NCI-H146 (cell line): Measurements from ENCODE around the gene SLC19A1.

Experiments
- DNase-seq: peaks from one replicate; lab custom pipeline; 2025; lab: John Stamatoyannopoulos, UW

Gene SLC19A1

DNA sequence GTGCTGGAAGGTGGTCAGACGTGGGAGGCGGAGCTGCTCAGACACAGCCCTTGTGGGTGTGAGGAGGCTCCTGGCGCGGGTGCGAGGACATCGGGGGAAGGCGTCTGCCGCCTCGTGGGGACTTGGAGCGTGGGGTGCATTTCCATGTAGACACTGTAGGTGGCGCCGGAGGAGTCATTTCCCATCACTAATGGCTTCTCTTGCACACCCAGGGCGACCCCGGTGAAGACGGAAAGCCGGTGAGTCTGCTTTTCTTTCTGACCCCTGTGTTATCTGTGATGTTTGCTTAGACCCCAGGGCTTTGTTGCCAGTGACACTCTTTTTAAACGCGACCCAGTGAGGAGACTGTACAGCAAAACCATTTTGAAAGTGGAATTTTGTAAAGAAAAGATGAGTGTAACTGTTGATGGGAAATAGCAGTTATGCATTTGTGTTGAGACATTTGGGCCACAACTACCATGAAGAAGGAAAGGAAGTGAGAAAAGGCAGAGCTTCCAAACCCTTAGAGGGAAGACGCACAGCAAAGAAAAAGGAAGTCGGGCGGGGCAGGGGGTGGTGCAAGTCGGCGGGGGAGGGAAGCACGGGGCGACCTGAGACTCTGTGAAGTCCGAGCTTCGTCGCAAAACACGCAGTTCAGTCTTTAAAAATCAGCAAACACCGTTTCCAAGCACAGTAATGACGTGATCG lies 64.0 kb downstream of the SLC19A1 start:
- DNase-seq: peak; percentile 24

DNA sequence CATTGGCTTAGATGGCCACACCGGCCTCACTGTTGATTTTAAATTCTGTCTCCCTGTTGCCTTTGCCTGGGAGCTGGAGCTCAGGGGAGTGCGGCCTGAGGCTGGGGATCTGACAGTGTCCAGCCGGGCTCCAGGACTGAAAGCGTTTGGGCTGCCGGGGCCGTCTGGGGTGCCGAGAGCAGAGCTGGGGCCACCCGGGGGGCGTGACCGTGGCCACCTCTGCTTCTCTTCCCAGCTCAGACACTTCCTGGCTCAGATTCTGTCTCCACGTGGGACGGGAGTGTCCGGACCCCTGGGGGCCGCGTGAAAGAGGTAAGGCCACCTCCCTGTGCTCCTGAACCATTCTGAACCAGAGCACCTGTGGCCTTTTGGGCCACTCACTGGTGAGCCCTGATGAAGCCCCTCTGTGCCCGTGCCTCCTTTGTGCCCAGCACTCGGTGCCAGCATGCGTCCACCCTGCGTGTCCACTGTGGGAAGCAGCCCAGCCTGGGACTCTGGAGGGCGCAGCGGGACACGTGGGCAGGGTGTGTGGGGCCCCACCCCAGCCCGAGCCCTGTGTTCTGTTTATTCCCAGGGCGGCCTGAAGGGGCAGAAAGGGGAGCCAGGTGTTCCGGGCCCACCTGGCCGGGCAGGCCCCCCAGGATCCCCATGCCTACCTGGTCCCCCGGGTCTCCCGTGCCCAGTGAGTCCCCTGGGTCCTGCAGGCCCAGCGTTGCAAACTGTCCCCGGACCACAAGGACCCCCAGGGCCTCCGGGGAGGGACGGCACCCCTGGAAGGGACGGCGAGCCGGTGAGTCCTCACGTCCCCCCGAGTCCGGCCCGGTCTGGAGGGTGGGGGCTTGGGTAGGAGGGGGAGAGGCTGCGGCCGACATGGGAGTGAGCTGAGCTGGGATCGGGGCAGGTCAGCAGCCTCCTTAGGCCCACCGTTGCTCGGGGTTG lies 64.8 kb downstream of the SLC19A1 start:
- DNase-seq: no peak

DNA sequence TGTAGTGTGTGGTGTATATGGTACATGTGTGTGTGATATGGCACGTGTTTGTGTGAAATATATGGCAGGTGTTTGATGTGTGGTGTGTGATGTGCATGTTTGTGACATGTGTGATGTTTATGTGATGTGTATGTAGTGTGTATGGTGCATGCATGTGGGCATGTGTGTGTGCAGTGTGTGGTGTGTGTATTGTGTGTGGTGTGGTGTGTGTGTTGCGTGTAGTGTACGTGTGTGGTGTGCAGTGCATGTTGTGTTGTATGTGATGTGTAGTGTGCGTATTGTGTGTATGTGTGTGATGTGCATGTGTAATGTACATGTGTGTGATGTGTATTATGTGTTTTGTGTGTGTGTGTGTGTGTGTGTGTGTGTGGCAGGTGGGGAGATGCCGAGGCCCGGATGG lies 65.7 kb downstream of the SLC19A1 start:
- no peak for DNase-seq

DNA sequence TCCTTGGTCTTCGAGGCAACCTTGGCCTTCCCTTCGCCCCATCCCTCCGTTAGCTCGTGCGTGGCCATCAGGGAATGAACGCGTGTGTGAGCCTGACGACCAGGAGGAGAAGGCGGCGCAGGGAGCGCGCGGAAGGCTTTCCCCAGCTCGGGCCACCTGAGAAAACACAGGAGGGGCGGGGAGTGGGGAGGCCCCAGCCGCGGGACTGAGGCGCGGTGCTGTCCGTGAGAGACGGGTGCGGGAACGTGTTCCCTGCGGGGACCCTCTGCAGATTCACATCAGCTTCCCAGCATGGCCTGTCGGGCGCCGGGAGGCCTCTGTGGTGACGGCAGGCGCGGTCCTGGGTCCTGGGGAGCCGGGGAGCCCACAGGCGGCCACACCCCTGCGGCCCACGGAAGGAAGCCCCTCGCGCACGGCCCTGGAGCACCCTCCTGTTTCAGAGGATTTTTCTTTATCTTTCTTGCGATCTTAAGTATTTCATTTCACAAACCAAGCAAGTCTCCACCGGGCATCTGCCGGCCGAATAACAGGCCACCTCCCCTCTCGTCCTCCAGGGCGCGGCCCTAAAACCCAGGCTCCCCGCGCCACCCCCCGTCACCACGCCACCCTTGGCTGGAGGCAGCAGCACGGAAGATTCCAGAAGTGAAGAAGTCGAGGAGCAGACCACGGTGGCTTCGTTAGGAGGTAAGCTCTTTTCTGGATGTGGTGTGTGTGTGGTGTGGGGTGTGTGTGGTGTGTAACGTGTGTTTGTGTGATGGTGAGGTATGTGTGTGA lies 66.3 kb downstream of the SLC19A1 start:
- no peak for DNase-seq

DNA sequence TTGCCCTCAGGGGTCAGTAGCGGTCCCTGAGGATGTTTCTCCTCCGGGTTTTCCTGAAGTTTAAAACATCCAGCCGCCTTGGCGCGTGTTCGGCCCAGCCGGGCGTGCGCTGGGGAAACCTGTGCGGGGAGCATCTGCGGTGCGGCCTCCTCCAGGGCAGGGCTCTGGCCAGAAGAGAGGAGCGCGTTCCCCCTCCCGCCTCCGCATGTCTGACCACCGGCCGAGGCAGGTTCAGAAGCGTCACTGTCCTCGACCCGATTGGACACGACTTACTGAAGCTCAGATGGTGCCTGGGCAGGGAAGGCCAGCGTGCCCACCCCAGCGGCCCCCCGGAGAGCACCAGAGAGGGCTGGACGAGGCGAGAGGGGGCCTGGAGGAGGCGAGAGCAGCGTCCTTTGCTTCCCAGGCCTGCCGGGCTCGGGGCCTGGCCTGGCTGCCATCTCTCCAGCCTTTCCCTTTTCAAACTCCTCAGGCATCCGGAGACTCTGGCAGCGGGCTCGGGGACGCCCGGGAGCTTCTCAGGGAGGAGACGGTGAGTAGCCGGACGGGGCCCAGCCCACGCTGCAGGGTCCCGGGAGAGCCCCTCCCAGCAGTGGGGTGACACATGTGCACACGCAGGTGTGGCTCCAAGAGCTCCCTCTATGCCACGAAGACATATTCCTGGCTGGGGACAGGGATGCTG lies 67.1 kb downstream of the SLC19A1 start:
- DNase-seq: no peak

DNA sequence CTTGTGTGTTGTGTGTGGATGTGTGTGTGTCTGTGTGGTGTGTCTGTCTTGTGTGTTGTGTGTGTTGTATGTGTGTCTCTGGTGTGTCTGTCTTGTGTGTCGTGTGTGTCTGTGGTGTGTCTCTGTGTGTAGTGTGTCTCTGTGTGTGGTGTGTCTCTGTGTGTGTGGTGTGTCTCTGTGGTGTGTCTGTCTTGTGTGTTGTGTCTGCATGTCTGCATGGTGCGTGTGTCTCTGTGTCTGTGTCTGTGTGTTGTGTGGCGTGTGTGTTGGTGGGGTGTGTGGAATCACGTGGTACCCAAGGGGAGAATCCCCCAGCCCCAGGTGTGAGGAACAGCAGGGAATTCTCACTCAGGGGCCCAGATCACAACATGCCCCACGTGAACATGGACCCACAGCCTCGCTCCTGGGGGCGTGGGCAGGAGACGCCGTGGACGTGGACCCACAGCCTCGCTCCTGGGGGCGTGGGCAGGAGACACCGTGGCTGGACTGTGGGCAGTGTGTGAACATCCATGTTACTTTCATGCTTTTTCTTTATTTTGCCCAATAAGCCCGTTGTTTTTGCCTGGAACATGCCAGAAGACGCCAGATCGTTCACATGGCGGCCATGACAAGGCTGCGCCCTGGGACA lies 67.8 kb downstream of the SLC19A1 start:
- no peak for DNase-seq

DNA sequence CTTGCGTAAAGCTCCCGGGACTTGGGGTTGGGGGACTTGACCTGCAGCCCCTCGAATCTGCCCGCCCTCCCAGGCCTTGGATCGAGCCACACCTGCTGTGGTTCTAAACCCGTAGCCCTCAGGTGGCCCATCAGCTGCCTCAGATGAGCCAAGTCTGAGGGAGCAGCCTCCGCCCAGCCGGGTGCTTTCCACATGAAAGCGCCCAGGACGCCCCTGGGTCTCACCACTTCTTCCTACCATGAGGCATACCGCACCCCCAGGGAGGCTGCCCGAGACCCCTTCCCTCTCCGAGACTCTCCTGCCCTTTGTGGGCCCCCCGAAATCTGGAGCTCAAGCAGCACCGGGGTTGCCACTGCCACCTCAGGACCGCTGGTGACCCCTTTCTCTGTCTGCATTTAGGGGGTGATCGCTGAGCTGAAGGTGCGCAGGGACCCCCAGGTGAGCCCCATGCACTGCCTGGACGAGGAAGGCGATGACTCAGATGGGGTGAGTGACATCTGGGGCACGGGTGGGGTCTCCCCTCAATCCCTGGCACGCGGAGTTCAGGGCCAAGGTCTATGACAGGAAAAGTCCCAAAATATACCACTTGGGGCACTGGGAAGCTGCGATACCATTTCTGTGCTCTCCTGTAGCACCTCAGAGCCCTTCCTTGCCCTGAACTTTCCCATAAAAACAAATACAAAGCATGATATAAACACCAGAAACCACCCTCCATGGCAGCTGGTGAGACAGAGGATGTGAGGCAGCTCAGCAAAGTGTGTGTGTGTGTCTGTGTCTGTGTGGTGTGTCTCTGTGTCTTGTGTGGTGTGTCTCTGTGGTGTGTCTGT lies 68.5 kb downstream of the SLC19A1 start:
- no peak for DNase-seq

DNA sequence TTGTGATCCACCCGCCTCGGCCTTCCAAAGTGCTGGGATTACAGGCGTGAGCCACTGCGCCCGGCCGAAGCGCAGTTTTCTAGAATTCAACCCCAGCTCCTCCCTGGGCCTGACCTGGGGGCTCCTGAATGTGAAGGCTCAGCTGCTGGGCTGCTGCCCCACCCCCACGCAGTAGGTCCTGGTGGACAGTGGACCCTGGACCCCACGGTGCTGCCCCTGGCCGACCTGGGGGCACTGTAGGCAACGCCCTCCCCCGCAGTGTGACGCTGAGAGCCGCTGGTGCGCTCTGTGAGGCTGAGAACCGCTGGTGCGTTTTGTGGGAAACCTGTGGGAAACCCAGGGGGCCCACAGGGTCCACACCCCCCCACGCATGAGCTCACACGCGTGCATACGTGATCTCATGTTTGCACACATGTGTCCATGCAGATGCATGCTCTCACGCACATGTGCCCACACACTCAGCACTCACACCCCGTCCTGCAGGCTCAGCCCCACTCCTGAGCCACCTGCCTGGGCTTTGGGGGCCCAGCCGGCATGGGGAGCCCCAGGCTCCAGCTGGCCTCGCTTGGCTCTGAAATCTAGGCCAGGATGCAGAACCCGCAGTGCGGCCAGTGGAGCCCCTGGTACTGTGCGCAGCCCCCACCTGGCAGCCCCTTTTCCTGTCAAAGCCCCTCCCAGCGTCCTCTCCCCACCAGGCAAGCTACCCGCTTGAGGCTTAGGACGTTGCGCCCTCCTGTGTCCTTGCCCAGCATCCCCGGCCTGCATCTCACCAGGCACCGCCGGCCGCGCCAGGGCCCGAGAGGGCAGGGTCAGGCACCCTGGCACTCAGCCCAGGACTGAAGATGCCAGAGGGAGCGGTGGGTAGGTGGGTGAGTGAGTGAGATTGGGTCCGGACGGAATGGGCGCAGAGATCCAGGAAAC lies 69.5 kb downstream of the SLC19A1 start:
- no peak for DNase-seq

DNA sequence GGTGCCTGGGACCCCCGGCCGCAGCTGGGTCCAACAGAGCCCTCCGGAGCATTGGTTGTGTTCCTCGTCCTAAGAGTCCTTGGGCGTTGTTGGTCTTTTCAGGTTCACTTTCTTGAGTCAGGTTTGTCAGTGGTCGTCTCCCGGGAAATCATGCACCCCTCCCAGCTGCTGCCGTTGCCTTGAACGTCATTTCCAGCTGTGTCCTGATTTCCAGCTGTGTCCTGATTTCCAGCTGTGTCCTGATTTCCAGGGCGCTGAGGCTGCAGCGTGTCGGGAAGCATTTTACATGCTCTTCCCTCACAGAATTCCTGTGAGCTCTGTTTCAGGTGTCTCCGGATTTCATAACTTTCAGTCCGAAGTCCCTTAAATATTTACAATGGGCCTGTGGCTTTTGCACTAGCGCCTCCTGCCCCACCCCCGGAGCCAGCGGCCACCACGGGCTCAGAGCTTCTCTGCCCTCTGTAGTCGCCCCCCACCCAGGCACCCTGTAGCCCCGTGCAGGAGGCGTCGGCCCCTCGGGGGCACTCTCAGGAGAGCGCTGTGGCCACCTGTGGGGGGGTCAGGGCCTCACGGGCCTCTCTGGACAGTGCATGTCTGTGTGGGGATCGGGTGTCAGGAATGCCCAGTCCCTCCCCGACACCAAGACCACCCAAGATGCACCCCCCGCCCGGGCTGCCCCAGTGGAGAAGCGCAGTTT lies 70.6 kb downstream of the SLC19A1 start:
- no peak for DNase-seq

DNA sequence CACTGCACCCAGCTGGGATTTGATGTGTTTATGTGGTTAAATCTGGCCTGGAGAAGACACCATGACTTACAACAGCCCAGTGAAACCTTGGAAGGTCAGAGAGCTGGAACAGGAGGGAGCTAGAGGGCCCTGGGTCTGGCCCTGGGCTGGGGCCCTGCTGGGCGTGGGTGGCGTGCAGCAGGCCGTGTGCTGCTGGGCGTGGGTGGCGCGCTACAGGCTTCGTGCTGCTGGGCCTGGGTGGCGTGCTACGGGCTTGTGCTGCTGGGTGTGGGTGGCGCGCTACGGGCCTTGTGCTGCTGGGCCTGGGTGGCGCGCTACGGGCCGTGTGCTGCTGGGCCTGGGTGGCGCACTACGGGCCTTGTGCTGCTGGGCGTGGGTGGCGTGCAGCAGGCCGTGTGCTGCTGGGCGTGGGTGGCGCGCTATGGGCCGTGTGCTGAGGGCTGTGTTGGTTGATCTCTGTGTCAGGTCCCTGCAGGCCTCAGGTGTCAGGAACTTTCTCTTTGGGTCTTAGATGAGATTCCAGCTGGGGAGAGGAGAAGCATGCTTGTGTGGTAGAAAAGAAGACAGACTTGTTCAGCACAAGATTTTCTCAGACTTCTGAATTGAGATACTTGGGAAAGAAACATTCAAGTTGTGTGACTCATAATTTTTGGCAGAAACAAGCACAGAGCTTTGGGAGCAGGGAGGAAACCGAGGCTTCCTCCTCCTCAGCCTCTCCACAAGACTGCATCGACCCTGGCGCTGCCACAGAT lies 71.3 kb downstream of the SLC19A1 start:
- no peak for DNase-seq

DNA sequence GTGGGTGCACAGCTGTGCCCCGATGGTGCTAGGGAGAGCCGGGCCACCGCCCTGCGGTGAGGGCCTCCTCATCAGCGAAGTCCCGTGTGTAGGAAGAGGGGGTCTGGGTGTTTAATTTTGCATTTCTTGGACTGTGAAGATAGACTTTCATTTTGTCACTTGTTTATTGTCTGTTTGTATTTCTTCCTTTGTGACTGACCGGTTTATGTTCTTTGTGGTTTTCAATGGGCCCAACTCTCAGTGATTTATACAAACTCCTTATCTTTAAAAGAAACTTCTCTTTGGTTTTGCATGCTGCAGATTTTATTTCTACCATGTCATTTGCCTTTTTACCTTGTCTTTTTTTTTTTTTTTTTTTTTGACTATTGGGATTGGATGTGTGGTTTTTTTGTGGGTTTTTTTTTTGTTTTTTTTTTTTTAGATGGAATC lies 72.1 kb downstream of the SLC19A1 start:
- DNase-seq: no peak

DNA sequence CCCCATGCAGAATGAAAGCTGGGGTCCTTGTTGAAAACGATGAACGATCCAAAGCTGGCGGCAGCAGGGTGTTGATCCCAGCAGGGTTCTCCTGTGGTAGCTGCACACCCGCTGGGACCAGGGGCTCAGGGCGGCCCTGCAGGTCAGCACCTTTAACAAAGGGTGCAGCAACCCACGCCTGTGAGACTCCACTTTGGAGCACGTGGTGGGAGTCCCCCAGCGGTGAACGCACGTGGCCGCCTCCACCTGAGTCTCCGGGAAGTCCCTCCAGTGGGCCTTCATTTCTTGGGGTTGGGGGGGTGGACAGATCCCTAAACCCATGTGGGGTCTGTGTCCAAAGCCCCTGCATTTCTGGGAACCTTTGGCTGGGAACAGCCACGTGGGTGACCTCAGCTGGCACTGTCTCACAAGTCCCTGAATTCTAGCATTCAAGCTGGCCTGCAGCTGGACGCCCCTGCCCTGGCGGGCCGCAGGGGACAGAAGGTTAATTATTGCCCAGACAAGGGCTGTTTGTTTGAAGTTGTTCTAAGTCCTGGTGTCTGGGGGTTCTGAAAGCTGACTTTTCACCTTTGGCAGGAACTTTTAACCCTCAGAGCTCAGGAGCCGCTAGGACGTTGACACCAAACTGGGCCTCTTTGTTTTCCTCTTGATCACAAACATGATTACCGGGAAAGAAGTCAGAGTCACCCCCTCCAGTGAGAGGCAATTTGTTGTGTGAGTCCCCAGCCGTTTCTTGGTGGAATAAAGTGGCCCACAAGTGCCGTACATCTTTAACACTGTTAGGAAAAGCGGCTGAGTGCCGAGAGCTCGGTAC lies 72.8 kb downstream of the SLC19A1 start:
- DNase-seq: no peak

DNA sequence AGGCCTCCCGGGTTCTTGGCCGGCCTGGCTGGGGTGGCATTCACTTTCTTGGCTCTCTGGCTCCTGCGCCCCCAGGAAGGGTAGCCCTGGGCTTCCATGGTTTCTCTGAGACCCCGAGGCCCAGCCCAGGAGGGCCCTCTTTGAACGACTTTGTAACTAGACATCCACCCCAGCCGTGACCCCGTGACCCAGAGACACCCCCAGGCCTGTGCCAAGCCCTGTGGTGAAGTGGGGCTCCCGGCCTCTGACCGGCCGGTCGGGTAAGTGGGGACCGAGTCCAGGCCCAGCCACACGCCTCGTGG lies 73.3 kb downstream of the SLC19A1 start:
- DNase-seq: no peak

DNA sequence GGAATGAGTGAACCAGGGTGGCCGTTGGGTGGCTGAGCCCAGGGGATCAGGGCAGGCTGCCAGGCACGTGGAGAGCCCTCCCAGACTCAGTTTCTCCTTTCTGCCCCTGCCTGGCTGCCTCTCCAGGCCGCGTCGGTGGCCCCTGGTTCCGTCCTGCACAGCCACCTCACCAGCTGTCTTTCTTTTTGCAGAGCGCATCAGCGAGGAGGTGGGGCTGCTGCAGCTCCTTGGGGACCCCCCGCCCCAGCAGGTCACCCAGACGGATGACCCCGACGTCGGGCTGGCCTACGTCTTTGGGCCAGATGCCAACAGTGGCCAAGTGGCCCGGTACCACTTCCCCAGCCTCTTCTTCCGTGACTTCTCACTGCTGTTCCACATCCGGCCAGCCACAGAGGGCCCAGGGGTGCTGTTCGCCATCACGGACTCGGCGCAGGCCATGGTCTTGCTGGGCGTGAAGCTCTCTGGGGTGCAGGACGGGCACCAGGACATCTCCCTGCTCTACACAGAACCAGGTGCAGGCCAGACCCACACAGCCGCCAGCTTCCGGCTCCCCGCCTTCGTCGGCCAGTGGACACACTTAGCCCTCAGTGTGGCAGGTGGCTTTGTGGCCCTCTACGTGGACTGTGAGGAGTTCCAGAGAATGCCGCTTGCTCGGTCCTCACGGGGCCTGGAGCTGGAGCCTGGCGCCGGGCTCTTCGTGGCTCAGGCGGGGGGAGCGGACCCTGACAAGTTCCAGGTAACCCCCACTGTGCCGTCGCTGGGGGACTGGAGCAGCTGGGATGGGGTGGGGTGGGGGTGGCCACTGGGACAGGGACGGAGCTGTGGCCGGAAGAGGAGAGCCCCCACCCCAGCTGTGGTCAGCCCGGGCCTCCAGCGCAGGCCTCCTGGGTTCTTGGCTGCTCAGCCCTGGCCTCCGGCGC lies 73.9 kb downstream of the SLC19A1 start:
- DNase-seq: no peak

DNA sequence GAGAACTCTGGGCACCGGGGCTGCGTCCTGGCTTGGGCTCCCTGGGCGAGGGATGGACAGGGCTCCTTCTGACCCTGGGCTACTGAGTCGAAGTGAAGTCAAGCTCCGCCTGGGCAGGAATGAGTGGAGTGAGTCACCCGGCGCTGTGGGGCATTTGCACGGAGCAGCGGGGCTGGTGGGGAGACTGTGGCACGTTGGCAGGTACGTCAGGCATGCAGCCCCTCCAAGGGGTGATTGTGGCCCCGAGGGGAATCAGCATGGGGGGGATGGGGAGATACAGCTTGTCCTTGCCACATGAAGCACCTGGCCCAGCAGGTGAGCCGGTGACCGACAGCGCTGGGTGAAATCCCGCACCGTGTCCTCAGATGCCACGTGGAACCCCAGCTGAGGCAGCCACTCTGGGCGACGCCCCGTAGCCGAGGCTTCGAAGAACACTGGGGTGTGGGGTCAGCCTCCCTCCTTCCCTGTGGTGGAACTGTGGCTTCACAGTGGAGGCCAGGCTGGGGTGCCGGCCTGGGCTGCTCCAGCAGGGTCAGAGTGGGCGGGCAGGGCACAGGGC lies 74.9 kb downstream of the SLC19A1 start:
- DNase-seq: no peak
